RWPE2 (cell line): ENCODE measurements around the gene DNAJA4.

Source experiments
- ATAC-seq: fragments of 200-7000 bp; cut with Tn5 transposase; 3 replicates; pipeline ENCODE4 v1.9.1; 2021; ENCODE audit warnings: low read depth
- DNase-seq: peaks from one replicate; pipeline ENCODE4 v3.0.0-alpha.2; 2020; ENCODE audit warnings: low spot score
- H3K27ac ChIP-seq: fragments of 450-650 bp; 2 replicates; pipeline ENCODE4 v1.5.1; 2017; ENCODE audit warnings: mild to moderate bottlenecking; ENCODE audit not compliant: poor library complexity, severe bottlenecking
- H3K27me3 ChIP-seq: fragments of 250-450 bp; sonication (Bioruptor Pico); 2 replicates; pipeline ENCODE4 v1.5.1; 2021; ENCODE audit warnings: mild to moderate bottlenecking, moderate library complexity; ENCODE audit not compliant: insufficient read depth, poor library complexity, severe bottlenecking
- H3K36me3 ChIP-seq: fragments of 250-450 bp; sonication (Bioruptor Pico); 2 replicates; pipeline ENCODE4 v1.5.1; 2020; ENCODE audit warnings: low read depth, mild to moderate bottlenecking, moderate library complexity
- H3K4me1 ChIP-seq: fragments of 250-450 bp; sonication (Bioruptor Pico); 2 replicates; pipeline ENCODE4 v1.5.1; 2021; ENCODE audit warnings: mild to moderate bottlenecking, moderate library complexity; ENCODE audit not compliant: insufficient read depth, poor library complexity, severe bottlenecking
- H3K4me3 ChIP-seq: fragments of 250-450 bp; sonication (Bioruptor Pico); 2 replicates; pipeline ENCODE4 v1.5.1; 2021; ENCODE audit warnings: mild to moderate bottlenecking, moderate library complexity; ENCODE audit not compliant: severe bottlenecking
- H3K9me3 ChIP-seq: fragments of 250-450 bp; sonication (Bioruptor Pico); 2 replicates; pipeline ENCODE4 v1.5.1; 2021; ENCODE audit warnings: mild to moderate bottlenecking, moderate library complexity; ENCODE audit not compliant: severe bottlenecking
- CTCF ChIP-seq: fragments of 450-650 bp; IDR thresholded peaks from one replicate; pipeline ENCODE4 v1.5.1; 2017; ENCODE audit warnings: mild to moderate bottlenecking, moderate library complexity; ENCODE audit not compliant: poor library complexity, severe bottlenecking

The DNAJA4 gene

GRCh38 chr15:78327466-78327865 lies 63.1 kb downstream of the DNAJA4 start:
- no peak overlapping the region for H3K4me3 ChIP-seq
- H3K9me3 ChIP-seq = no peaks in the 10 kb centered on the region
- H3K36me3 ChIP-seq = no peaks in the 10 kb centered on the region
- no peak overlapping the region for H3K27ac ChIP-seq
- TF ChIP-seq CTCF = no peak
- ATAC-seq (no peak), DNase-seq (no peak)
- no peaks in the 10 kb centered on the region for H3K27me3 ChIP-seq
- H3K4me1 ChIP-seq = peaks cover 2% of the 10 kb centered on the region

DNA sequence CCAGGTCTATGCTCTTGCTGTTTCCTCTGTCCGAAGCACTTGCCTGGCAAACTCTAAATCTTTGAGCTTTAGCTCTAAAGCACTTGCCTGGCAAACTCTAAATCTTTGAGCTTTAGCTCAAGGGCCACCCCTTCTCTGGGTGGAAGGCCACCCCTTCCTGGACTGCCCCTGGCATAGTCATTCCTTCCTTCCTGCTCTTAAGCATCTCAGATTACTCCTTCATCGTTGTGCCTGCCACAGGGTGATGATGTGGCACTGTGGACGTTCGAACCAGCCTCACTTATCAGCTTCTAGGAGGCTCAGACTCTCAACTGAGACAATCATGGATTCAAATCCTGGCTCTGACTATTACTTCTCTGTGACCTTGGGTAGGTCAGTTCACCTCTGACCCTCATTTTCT lies 65.3 kb downstream of the DNAJA4 start:
- TF ChIP-seq CTCF = no peak
- H3K4me1 ChIP-seq = no peaks in the 10 kb centered on the region
- no peak overlapping the region for H3K4me3 ChIP-seq
- DNase-seq = no peak
- H3K36me3 ChIP-seq = no peaks in the 10 kb centered on the region
- H3K27ac ChIP-seq = no peak overlapping the region
- no peaks in the 10 kb centered on the region for H3K9me3 ChIP-seq
- ATAC-seq = no peak
- H3K27me3 ChIP-seq = no peaks in the 10 kb centered on the region
